NCI-H345 (cell line): ENCODE measurements around the gene CHERP.

Source experiments
- DNase-seq: peaks from one replicate; lab custom pipeline; 2025; lab: John Stamatoyannopoulos, UW

CHERP gene, protein sequence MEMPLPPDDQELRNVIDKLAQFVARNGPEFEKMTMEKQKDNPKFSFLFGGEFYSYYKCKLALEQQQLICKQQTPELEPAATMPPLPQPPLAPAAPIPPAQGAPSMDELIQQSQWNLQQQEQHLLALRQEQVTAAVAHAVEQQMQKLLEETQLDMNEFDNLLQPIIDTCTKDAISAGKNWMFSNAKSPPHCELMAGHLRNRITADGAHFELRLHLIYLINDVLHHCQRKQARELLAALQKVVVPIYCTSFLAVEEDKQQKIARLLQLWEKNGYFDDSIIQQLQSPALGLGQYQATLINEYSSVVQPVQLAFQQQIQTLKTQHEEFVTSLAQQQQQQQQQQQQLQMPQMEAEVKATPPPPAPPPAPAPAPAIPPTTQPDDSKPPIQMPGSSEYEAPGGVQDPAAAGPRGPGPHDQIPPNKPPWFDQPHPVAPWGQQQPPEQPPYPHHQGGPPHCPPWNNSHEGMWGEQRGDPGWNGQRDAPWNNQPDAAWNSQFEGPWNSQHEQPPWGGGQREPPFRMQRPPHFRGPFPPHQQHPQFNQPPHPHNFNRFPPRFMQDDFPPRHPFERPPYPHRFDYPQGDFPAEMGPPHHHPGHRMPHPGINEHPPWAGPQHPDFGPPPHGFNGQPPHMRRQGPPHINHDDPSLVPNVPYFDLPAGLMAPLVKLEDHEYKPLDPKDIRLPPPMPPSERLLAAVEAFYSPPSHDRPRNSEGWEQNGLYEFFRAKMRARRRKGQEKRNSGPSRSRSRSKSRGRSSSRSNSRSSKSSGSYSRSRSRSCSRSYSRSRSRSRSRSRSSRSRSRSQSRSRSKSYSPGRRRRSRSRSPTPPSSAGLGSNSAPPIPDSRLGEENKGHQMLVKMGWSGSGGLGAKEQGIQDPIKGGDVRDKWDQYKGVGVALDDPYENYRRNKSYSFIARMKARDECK

DNA sequence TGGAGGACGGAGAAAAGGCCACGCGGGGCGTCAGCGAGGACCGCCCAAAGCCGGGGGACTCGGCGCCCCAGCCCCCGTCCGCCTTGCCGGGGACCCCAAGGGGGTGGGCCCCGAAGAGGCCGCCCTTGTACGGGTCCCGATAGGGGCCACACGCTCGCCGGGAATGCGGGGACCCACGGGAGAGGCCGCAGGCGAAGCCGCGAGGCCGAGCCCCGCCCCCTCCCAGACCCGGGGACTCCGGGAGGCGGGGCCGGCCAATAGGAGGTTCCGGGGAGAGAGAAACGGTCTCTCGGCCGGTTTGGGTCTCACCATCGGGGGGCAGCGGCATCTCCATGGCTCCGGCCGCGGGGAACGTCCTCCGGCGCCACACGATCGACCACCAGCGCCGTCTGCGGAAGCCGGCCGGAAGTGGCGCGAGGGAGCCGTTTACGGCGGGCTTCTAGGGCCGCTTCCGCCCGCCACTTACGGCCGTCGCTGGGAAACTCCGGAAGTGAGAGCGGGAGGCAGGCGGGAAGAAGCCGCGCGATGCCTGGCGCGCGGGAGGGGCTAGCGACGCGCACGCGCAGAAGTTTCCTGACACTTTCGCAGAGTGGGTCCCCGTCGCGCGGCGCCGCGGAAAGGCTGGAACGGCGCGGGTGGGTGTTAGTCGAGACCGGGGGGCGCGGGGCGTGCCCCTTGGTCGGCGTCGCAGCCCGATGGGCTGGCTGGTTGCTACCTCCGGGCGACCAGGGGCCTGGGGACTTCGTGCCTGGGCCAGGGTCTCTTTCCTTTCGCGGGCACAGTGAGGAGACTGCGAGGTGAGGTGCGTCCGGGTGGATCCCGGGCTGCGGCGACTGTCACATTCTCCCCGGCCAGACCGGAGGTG lies at the start of gene CHERP:
Gene CHERP, minus strand, starts transcription at position 393 of the 865 bp plus-strand sequence. Its CDS starts 59 bp downstream, at position 334.
- DNase-seq = peak; percentile 92

- no peak for DNase-seq
These were observed 48.9 kb upstream of the CHERP start for GRCh38 chr19:16590876-16591802.

DNA sequence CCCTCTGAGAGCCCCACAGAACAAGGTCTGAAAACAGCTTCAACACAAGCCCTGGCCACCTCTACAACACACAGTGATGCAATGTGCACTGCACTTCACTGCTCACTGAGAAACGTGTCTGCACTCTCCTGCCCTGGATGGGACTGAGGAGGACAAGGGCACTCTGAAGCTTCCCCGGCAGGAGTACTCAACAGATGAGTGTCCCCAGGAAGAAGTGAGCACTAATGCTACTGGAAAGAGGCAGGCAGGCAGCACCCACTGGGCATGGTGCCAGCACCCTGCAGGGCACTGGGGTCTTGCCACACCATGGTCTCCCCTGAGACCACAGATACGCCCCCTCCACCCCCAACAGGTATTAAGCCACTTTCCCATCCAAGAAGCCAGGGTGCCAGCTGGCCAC lies 47.7 kb upstream of the CHERP start:
- DNase-seq = peak; percentile 72

- peak; percentile 15 for DNase-seq
These were observed 46.8 kb upstream of the CHERP start for GRCh38 chr19:16588824-16589577.

- peak; percentile 33 for DNase-seq
These were observed 45.9 kb upstream of the CHERP start for GRCh38 chr19:16587833-16588823.

DNA sequence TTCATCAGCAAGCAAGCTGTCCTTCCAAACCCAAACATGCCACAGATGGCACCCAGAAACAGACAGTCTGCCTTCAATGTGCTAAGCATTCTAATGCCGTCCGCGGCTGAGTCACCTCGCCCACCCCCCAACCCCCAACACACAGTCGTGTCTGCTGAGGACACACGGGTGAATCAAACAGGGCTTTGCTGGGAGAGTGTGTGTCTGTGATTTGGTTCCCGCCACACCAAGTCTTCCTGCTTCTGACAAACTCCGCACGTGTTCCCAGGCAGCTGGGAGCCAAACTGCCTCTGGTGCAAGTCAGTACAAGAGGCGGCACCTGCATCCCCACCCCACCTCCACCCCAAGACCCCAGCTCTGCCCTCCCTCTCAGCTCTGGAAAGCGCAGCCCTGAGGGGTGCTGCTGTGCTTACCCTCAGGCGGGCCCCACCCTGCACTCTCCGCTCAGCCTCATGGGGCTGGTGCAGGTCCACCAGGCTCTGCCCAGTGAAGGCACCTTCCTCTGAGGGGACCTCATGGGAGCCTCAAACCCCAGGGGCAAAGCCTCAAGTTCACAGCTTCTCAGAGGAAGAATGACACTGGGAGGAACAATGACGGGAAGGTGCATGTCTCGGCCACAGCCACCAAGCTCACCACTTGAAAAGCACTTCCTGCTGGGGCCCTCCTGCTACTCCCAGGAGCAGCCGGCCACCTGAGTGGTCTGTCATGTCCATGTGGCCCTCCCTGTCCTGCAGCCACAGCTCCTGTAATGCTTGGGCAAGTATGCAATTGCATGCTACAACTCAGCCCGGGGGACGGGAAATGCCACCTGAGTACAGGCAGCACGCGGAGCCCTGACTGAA lies 45.0 kb upstream of the CHERP start:
- no peak for DNase-seq

DNA sequence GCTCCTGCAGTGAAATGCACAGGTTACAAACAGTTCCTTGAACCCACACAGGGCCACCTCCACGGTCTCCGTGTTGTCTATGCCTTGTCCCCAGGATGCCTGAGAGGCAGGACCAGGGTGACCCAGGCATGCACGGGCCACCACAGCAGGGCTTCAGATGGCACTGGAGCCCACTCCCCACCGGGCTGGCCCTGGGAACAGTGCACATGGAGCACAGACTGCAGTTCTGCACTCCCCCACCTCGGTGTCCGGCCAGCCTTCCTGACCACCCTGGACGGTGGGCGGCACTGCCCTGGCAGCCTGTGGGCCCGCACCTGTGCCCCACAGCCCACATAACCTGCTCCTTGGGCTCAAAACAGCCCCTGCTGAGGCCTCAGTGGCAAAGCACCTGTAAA lies 44.2 kb upstream of the CHERP start:
- DNase-seq = no peak

DNA sequence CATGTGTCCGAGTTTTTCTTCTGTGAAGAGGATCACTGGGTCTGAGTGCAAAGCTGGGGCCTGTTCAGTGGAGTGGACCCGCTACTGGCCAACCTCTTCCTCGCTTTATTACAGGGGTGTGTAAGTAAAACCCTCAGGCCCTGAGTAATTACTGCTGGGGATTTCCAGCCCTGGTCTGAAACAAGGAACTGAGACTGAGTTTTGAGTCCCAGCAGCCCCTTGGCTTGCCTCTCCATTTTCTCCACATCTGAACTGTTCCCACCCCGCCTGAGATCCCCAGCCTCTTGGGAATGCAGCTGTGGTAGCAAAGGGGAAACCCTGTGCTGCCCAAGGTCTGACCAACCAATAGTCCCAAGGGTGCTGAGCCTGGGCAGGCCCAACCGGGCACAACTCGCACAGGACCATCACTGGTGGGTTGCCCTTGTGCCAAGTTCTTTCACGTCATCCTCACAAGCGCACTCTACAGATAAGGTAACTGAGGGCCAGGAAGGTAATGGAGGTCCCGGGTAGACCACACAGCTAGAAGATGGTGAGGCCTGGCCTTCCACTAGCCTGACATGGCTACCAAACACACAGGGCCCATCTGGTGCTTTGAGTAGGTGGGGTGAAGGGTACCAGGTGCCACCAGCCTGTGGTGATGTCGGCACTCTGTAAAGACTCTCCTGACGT lies 43.7 kb upstream of the CHERP start:
- DNase-seq = no peak

- no peak for DNase-seq
These were observed 43.0 kb upstream of the CHERP start for GRCh38 chr19:16585094-16585801.

GRCh38 chr19:16584248-16585093 lies 42.2 kb upstream of the CHERP start:
- peak; percentile 44 for DNase-seq

GRCh38 chr19:16582486-16583261 lies 40.4 kb upstream of the CHERP start:
- no peak for DNase-seq

DNA sequence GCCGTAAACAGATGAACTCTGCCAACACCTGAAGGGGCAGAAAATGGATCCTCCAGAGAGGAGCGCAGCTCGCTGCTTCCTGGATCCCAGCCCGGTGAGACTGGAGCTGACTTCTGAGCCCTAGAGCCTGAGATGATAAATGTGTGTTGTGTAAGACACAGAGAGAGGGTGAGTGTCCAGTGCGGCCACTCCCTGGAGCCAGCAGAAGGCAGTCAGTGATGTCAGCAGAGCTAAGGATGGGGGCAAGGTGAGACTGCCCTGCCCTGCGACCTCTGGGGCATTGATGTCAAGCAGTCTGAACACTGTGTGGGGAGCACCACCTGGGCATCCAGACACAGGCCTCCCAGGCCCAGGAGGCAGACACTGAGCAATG lies 39.7 kb upstream of the CHERP start:
- DNase-seq = no peak

- no peak for DNase-seq
These were observed 39.1 kb upstream of the CHERP start for GRCh38 chr19:16581145-16581970.

DNA sequence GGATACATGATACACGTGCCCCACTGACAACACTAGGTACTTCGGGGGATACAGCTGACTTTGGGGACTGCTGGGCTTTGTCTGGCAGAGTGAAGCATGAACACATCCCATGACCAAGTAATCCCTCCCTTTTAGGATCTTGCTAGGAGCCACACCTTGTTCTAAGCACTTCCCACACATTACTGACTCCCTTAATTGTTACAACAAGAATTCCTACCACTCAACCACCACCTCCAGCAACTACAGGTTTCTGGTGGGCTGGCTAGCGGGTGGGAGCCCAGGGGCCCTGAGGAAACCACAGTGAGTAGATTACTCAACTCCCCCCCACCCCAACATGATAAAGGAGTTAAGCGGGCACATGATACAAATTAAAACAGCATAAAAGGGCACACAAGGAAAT lies 37.1 kb upstream of the CHERP start:
- no peak for DNase-seq
